Measurements from ENCODE around the gene GPR141. TPM values are rescaled to one million over a fixed set of nuclear protein-coding genes. Genes with fewer than 3 reads are reported as not detected.

GPR141 gene
- total RNA-seq, 1 donor = not detected

DNA sequence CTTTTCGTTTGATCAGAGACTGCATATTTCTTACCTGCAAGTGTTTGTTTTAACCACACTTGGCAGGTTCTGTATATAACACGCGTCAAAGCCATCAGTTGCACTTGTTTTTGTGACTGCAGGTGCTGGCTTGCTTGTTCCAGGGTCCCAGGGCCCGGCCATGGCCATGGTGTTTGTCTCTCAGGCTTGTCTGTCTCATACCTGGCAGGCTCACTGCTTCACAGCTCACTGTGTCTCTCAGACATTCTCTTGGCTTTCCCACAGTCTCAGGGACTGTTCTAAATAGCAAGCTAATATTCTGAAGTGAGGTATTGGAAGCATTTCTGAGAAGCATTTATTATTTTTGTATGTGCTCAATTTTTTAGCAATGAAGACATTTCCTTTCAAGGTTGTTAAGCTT lies 46.9 kb downstream of the GPR141 start:
- H3K9me3 ChIP-seq (ENCODE audit: low read depth, low read length) = no peaks in the 10 kb centered on the region
- H3K27me3 ChIP-seq (ENCODE audit: insufficient read depth, low read length) = no peaks in the 10 kb centered on the region
- no peak overlapping the region for H2AFZ ChIP-seq (ENCODE audit: low read length)
- no peak for TF ChIP-seq CTCF (IDR thresholded peaks at IDR 0.05; ENCODE audit: extremely low read depth, low read depth, low read length)
- no peak for DNase-seq (ENCODE audit: insufficient read length, low spot score, missing footprints)
- H3K4me1 ChIP-seq (ENCODE audit: insufficient read depth, low read length) = no peaks in the 10 kb centered on the region
- no peaks in the 10 kb centered on the region for H3K79me2 ChIP-seq (ENCODE audit: insufficient read depth, low read length)
- H3K4me3 ChIP-seq (ENCODE audit: insufficient read depth, low read length) = no peak overlapping the region
- no peak overlapping the region for H3K27ac ChIP-seq (ENCODE audit: low read depth, low read length)
- H3K36me3 ChIP-seq (ENCODE audit: insufficient read depth, low read length) = no peaks in the 10 kb centered on the region
- no peaks in the 10 kb centered on the region for H4K20me1 ChIP-seq (ENCODE audit: insufficient read depth, low read length)
- H3K4me2 ChIP-seq (ENCODE audit: insufficient read depth, low read length) = no peak overlapping the region

DNA sequence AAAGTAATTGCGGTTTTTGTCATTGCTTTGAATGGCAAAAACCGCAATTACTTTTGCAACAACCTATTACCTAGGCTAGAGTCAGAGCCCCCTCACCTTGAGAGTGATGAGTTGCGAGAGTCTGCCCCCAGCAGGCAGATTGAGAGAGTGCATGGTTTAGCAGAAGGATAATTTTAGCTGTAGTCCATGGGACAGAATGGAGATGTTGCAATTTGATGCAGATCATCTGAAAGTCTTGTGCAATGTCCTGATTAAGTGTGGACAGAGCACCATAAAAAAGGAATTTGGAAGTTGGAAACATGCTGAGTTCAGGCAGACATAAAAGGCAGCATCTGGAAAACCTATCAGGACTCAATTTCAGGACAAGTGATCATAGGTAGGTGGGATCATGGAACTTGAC lies 48.7 kb downstream of the GPR141 start:
- no peak overlapping the region for H3K27ac ChIP-seq (ENCODE audit: low read depth, low read length)
- H3K27me3 ChIP-seq (ENCODE audit: insufficient read depth, low read length) = no peaks in the 10 kb centered on the region
- no peaks in the 10 kb centered on the region for H3K36me3 ChIP-seq (ENCODE audit: insufficient read depth, low read length)
- H2AFZ ChIP-seq (ENCODE audit: low read length) = no peak overlapping the region
- no peaks in the 10 kb centered on the region for H3K4me1 ChIP-seq (ENCODE audit: insufficient read depth, low read length)
- no peaks in the 10 kb centered on the region for H3K9me3 ChIP-seq (ENCODE audit: low read depth, low read length)
- DNase-seq (ENCODE audit: insufficient read length, low spot score, missing footprints) = no peak
- H4K20me1 ChIP-seq (ENCODE audit: insufficient read depth, low read length) = no peaks in the 10 kb centered on the region
- no peak for TF ChIP-seq CTCF (IDR thresholded peaks at IDR 0.05; ENCODE audit: extremely low read depth, low read depth, low read length)
- no peak overlapping the region for H3K4me2 ChIP-seq (ENCODE audit: insufficient read depth, low read length)
- H3K79me2 ChIP-seq (ENCODE audit: insufficient read depth, low read length) = no peaks in the 10 kb centered on the region
- no peak overlapping the region for H3K4me3 ChIP-seq (ENCODE audit: insufficient read depth, low read length)

DNA sequence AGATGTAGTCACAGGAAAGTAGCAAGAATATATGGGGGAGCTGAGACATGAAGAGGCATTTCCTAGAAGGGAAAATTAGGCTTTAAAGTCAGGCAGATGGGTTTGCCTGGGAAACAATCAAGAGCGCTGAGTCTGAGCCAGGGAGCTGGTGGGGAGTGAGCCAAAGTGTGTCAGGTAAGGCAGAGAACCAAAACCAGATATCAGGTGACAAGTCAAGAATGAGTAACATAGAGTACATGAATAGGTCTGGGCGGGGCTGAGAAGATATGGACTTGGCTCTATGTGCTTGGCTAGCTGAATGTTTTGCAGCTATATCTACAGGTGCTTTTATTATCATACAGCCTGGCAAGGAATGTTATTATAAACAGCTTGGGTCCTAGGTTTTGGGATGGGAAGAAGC lies 49.3 kb downstream of the GPR141 start:
- H3K9me3 ChIP-seq (ENCODE audit: low read depth, low read length) = no peaks in the 10 kb centered on the region
- DNase-seq (ENCODE audit: insufficient read length, low spot score, missing footprints) = no peak
- H3K4me1 ChIP-seq (ENCODE audit: insufficient read depth, low read length) = no peaks in the 10 kb centered on the region
- H4K20me1 ChIP-seq (ENCODE audit: insufficient read depth, low read length) = no peaks in the 10 kb centered on the region
- TF ChIP-seq CTCF (IDR thresholded peaks at IDR 0.05; ENCODE audit: extremely low read depth, low read depth, low read length) = no peak
- H3K79me2 ChIP-seq (ENCODE audit: insufficient read depth, low read length) = no peaks in the 10 kb centered on the region
- H3K4me3 ChIP-seq (ENCODE audit: insufficient read depth, low read length) = no peak overlapping the region
- H2AFZ ChIP-seq (ENCODE audit: low read length) = no peak overlapping the region
- H3K27ac ChIP-seq (ENCODE audit: low read depth, low read length) = no peak overlapping the region
- H3K4me2 ChIP-seq (ENCODE audit: insufficient read depth, low read length) = no peak overlapping the region
- no peaks in the 10 kb centered on the region for H3K36me3 ChIP-seq (ENCODE audit: insufficient read depth, low read length)
- H3K27me3 ChIP-seq (ENCODE audit: insufficient read depth, low read length) = no peaks in the 10 kb centered on the region

DNA sequence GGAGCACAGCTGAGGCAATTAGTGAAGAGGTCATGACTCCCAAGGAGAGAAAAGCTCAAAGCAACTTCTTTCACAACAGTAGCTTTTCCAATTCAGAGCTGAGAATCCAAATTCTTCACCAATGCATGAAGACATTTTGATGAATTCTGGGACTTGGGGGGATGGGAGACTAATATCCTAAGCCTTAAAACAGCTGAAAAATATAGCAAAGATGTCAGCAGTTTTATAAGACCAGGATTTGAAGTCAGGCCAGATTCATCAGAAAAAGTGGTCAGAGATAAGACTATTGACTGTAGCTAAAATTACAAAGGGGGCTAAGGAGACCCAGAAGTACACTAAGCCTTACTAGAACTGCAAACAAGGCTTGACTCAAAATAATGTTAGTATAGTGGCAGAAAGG lies 51.6 kb downstream of the GPR141 start:
- no peak for DNase-seq (ENCODE audit: insufficient read length, low spot score, missing footprints)
- Histone ChIP-seq H3K4me1 (ENCODE audit: insufficient read depth, low read length) (no peaks in the 10 kb centered on the region), H3K4me3 (ENCODE audit: insufficient read depth, low read length) (no peak overlapping the region), H3K9me3 (ENCODE audit: low read depth, low read length) (no peaks in the 10 kb centered on the region), H3K4me2 (ENCODE audit: insufficient read depth, low read length) (no peak overlapping the region), H3K27ac (ENCODE audit: low read depth, low read length) (no peak overlapping the region), H3K27me3 (ENCODE audit: insufficient read depth, low read length) (no peaks in the 10 kb centered on the region), H3K36me3 (ENCODE audit: insufficient read depth, low read length) (no peaks in the 10 kb centered on the region), H4K20me1 (ENCODE audit: insufficient read depth, low read length) (no peaks in the 10 kb centered on the region), H3K79me2 (ENCODE audit: insufficient read depth, low read length) (no peaks in the 10 kb centered on the region), H2AFZ (ENCODE audit: low read length) (no peak overlapping the region)
- TF ChIP-seq CTCF (IDR thresholded peaks at IDR 0.05; ENCODE audit: extremely low read depth, low read depth, low read length) = no peak
